Astrocyte (in vitro differentiated cells and primary cell): ENCODE results near the gene PLBD1.

Experiments used
- EZH2 ChIP-seq: IDR thresholded peaks from 2 replicates; pipeline ENCODE4 v1.6.1; 2012; ENCODE audit warnings: mild to moderate bottlenecking, low read length, inconsistent platforms; ENCODE audit not compliant: insufficient read depth
- TF ChIP-seq, protein P1 (sequence below): IDR thresholded peaks from 2 replicates; pipeline ENCODE4 v1.5.1; 2011; ENCODE audit warnings: low read depth, mild to moderate bottlenecking, inconsistent platforms, low read length, moderate library complexity; ENCODE audit not compliant: insufficient read depth

DNA sequence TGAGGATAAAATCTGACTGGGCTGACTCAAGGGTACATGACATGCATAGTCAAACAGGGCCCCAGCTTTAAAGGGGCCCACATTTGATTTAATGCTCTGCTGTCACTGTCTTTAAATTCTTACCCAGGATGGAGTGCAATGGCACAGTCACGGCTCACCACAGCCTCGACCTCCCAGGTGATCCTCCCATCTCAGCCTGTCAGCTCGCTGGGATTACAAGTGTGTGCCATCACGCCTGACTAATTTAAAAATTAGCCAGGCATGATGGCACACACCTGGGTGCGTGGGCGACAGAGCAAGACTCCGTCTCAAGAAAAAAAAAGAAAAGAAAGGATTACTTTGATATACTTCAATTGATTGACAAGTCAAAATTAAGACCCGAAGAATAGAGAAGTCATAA is 9.2 kb upstream of the PLBD1 start:
- TF ChIP-seq, protein P1, sequence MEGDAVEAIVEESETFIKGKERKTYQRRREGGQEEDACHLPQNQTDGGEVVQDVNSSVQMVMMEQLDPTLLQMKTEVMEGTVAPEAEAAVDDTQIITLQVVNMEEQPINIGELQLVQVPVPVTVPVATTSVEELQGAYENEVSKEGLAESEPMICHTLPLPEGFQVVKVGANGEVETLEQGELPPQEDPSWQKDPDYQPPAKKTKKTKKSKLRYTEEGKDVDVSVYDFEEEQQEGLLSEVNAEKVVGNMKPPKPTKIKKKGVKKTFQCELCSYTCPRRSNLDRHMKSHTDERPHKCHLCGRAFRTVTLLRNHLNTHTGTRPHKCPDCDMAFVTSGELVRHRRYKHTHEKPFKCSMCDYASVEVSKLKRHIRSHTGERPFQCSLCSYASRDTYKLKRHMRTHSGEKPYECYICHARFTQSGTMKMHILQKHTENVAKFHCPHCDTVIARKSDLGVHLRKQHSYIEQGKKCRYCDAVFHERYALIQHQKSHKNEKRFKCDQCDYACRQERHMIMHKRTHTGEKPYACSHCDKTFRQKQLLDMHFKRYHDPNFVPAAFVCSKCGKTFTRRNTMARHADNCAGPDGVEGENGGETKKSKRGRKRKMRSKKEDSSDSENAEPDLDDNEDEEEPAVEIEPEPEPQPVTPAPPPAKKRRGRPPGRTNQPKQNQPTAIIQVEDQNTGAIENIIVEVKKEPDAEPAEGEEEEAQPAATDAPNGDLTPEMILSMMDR: no peak
- no peak for TF ChIP-seq EZH2
